Dedifferentiated amniotic fluid mesenchymal stem cell (primary cell): Measurements from ENCODE around the gene GSE1.

Experiments
- DNase-seq: peaks from one replicate; pipeline ENCODE4 v3.0.0-alpha.2; 2016; ENCODE audit errors: extremely low spot score

The GSE1 gene

DNA sequence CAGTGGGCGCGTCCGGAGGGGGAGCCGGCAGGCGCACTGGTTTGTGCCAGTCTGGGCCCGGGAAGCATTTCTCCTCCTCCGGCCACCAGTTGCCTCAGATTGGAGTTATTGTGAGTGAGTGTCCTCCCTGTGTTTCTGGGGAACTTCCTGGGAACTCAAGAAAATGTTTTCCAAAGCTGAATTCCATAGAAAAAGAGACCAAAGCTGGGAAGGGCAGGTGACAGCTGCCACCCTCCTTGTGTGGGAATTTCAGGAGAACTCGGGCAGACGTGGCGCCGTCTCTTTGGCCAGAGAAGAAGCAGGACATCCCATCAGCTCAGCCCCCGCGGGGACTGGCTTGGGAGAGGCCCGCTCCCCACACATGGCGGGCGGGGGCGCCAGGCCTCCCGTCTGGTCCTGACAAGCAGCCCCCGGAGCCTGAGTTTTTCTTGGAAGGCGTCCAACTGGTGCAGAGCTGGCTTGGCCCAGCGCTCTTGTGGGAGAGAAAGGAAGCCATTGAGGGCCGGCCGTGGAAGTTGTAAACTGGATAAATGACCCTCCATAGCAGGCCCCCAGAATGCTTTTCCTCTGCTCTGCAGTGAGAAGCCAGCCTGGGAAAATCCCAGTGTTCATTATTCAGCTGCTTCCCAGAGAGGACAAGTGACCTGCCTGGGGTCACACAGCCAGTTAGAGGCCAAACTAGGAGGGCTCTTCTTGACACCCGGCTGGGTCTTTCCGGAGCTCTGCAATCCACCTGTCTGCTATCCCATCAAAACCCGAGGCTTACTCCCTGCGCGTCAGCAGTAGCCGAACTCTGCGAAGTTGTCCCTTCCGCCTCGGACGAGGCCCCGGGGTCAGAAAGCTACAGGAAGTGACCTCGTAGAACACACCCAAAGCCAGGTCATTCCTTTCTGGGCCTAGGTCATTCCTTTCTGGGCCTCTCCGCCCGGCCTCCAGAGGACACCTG, 39.2 kb upstream of the GSE1 start:
- no peak for DNase-seq

GRCh38 chr16:85574672-85575475, 38.2 kb upstream of the GSE1 start:
- DNase-seq = no peak

GRCh38 chr16:85575920-85576319, 37.2 kb upstream of the GSE1 start:
- no peak for DNase-seq

- DNase-seq = no peak
Measured at GRCh38 chr16:85576944-85577343, 36.2 kb upstream of the GSE1 start.

- no peak for DNase-seq
Measured at GRCh38 chr16:85577899-85578598, 35.1 kb upstream of the GSE1 start.

DNA sequence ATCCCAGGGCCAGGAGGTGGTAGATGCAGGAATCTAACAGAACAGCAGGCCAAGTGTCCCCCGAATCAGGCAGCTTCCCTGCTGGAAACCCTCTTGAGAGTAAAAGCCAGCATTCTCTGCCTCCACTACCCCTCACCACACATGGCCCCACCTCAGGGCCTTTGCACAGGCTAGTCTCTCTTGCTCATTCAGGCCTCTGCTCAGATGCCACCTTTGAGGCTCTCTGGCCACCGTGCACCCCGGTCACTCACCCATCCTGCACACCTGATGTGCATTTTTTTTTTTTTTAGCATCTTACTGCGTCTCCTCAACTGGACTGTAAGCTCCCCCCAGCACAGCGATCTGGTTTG, 34.5 kb upstream of the GSE1 start:
- no peak for DNase-seq

- DNase-seq = no peak
Measured at GRCh38 chr16:85579191-85579590, 33.9 kb upstream of the GSE1 start.

GRCh38 chr16:85579923-85580580, 33.1 kb upstream of the GSE1 start:
- DNase-seq = no peak

GRCh38 chr16:85580684-85581083, 32.4 kb upstream of the GSE1 start:
- DNase-seq = no peak

DNA sequence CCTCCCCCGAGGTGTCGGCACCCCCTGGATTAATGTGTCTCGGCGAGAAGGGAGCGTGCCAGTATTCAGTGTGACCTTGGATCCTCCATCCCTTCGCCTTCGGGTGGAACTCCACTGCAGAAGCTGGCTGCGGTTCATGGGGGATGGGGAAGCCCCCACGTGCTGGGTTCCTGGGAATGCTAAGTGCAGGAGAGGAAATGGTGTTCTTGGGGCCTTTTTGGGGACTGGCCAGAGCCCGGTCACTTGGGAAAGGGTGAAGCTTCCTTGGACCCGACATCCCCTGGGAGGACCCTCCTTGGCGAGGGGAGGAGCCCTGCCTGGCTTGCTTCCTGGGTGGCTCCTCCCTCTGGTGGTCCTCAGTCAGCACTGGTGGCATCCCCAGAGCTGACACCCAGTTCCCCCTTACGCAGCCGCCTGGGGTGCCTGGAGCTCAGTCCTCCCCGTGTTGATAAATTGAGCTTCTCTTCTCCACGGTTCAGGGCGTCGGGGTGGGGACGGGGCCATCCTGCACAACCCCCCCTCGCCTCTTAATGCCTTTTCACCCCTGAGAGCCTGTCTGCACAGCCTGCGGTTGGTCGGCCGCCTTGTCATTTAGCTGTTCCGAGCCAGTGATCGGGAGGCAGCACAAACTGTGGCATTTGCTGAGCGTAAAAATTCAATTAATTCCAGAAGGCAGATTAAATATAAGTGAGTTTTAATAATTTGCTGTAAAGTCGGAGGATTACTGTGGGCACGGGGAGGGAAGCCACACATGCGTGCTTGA, 30.7 kb upstream of the GSE1 start:
- no peak for DNase-seq

DNA sequence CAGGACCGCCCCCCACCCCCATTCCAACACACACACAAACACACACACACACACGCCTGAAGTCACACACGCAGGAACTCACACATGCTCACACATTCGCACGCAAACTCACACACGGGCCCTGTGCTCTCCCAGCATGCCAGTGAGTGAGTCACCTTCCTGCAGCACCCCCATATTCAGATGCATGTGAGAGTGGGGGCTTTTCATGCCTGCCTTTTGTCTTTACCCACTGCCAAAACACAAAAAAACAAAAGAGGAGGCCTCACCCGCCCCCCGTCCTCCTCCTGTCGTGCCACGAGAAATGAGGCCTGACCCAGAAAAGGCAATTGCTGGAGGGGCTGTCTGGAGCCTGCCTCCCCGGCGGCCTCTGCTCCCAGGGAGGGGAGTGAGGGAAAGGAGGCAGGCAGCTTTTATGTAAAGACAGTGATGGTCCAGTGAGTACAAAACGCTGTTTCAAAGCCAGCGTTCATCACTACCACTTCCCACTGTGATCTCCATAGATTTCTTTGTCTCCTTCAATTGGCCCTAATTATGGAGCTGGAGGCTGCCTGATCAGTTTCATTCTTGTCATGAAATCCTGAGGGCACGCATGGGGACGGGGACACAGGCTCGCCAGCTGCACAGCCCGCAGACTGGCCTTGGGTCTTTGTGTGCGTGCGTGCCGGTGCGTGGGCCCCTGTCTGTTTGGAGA, 29.5 kb upstream of the GSE1 start:
- peak; percentile 40 for DNase-seq

GRCh38 chr16:85584267-85584666, 28.9 kb upstream of the GSE1 start:
- DNase-seq = no peak

GRCh38 chr16:85584819-85585282, 28.3 kb upstream of the GSE1 start:
- DNase-seq = no peak

- DNase-seq = no peak
Measured at GRCh38 chr16:85585711-85586110, 27.4 kb upstream of the GSE1 start.

DNA sequence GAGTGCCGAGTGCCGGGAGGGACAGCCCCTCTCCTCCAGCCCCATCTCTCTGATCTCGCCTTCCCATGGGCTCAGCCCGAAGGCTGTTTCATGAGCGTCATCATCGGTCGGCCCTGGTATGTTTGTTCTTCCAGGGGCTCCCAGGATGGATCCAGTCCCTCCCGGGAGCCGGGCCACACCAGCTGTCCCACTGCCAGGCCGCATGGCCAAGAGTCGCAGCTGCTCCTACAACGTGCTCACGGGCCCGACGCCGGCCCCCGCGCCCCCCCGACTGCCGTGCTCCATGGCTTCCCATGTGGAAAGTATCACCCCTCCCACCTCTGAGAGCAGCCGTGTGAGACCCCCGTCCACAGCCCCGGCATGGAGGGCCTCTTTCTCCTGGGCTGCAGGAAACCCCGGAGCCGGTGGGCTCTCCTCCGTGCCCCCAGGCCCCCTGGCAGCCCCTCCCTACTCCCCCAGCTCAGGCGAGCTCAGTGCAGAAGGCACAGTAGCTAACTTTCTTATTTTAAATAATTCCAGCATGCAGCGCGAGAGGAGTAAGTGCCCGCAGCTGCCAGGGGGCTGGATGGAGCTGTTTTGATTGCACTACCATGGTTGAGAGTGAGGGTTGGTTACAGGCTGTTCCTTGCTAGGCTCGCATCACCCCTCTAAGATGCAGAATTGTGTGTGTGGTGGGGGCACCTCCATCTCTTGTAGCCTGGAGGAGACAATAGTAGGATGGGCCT, 26.6 kb upstream of the GSE1 start:
- no peak for DNase-seq

- DNase-seq = no peak
Measured at GRCh38 chr16:85587762-85588556, 25.2 kb upstream of the GSE1 start.

DNA sequence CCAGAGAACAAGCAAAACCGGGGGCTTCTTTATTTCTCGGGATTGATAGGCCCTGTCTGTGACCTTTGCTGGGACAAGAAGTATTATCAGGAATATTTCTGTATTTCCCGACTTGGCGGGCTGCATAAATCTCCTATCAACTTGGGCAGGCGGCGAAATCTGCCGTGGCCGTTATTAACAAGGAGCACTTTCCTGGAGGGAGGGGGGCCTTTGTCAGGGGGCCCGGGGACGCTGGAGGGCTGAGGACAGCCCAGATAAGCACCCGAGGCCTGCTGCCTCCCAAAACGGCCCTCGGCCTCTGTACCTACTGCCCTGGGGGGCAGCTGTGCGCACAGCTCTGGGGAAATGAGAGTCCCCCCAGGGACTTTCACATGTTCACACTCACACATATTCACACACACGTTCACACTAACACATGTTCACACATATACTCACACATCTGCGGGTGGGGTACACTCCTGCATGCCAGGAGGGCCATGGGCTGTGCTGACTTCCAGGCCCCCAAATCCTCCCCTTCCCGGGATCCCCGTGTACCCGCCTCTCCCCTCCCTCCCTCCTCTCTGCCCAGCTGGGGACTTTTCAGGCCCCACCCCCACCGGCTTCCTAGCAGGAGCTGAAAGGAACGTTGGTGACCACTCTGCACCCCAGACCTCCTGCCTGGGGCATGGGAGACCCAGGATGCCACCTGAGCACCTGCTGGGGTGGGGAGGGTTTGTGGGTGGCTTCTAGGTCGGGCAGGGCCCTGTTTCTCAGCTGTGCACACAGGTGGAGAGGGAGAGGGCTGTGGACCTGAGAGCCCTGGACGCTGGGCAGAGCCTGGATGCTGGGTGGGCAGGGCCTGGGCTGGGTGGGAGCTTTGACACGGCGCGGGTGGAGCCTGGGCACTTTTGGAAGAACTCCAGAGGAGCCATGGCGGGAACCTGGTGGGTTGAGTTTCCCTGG, 24.3 kb upstream of the GSE1 start:
- DNase-seq = no peak
